ENCODE results near the gene CHN2. TPM values are rescaled to one million over a fixed set of nuclear protein-coding genes. Genes with fewer than 3 reads are reported as not detected.

CHN2 gene
- not detected for polyA plus RNA-seq (2012; ENCODE audit: low read depth, missing spikeins)

- DNase-seq (ENCODE audit: insufficient read length, low spot score) (no peak), FAIRE-seq (no peak)
- no peak for TF ChIP-seq POU2F2 (IDR thresholded peaks at IDR 0.05; ENCODE audit: low read depth, low read length)
- TF ChIP-seq PAX5 (IDR thresholded peaks at IDR 0.05; ENCODE audit: insufficient read depth, low read length, severe bottlenecking) = no peak
- no peak for TF ChIP-seq POLR2A (IDR thresholded peaks at IDR 0.05; ENCODE audit: low read depth, low read length)
These were observed at the start of gene CHN2 for GRCh38 chr7:29194594-29195427. CHN2 (plus strand) TSS chr7:29194775.

GRCh38 chr7:29145553-29146056, 49.0 kb upstream of the CHN2 start:
- FAIRE-seq = no peak
- DNase-seq (ENCODE audit: insufficient read length, low spot score) = no peak
- no peak for TF ChIP-seq PAX5 (IDR thresholded peaks at IDR 0.05; ENCODE audit: insufficient read depth, low read length, severe bottlenecking)
- TF ChIP-seq POLR2AphosphoS5 (IDR thresholded peaks at IDR 0.05; ENCODE audit: low read depth, low read length) = no peak
- TF ChIP-seq SPI1 (IDR thresholded peaks at IDR 0.05; ENCODE audit: low read depth, low read length) = no peak
- no peak for TF ChIP-seq POLR2A (IDR thresholded peaks at IDR 0.05; ENCODE audit: low read depth, low read length)
- TF ChIP-seq POU2F2 (IDR thresholded peaks at IDR 0.05; ENCODE audit: low read depth, low read length) = no peak
- TF ChIP-seq TAF1 (IDR thresholded peaks at IDR 0.05; ENCODE audit: low read depth, low read length) = no peak

GRCh38 chr7:29146057-29146706, 48.4 kb upstream of the CHN2 start, which contains the start of gene CPVL:
CPVL (minus strand) TSS chr7:29146537; CDS start chr7:29121061, 25,476 bp downstream.
- FAIRE-seq = no peak
- DNase-seq (ENCODE audit: insufficient read length, low spot score) = no peak
- TF ChIP-seq PAX5 (IDR thresholded peaks at IDR 0.05; ENCODE audit: insufficient read depth, low read length, severe bottlenecking) (no peak), SPI1 (IDR thresholded peaks at IDR 0.05; ENCODE audit: low read depth, low read length) (no peak), POLR2AphosphoS5 (IDR thresholded peaks at IDR 0.05; ENCODE audit: low read depth, low read length) (no peak), TAF1 (IDR thresholded peaks at IDR 0.05; ENCODE audit: low read depth, low read length) (no peak), POLR2A (IDR thresholded peaks at IDR 0.05; ENCODE audit: low read depth, low read length) (no peak), POU2F2 (IDR thresholded peaks at IDR 0.05; ENCODE audit: low read depth, low read length) (no peak)

GRCh38 chr7:29146888-29147609, 47.5 kb upstream of the CHN2 start:
- DNase-seq (ENCODE audit: insufficient read length, low spot score) (no peak), FAIRE-seq (no peak)
- no peak for TF ChIP-seq POLR2A (IDR thresholded peaks at IDR 0.05; ENCODE audit: low read depth, low read length)

- DNase-seq (ENCODE audit: insufficient read length, low spot score) (no peak), FAIRE-seq (no peak)
These were observed 46.8 kb upstream of the CHN2 start for GRCh38 chr7:29147821-29148220.

GRCh38 chr7:29149036-29149435, 45.5 kb upstream of the CHN2 start:
- DNase-seq (ENCODE audit: insufficient read length, low spot score) = no peak
- TF ChIP-seq SPI1 (IDR thresholded peaks at IDR 0.05; ENCODE audit: low read depth, low read length) (no peak), PAX5 (IDR thresholded peaks at IDR 0.05; ENCODE audit: insufficient read depth, low read length, severe bottlenecking) (no peak), TAF1 (IDR thresholded peaks at IDR 0.05; ENCODE audit: low read depth, low read length) (no peak), POLR2AphosphoS5 (IDR thresholded peaks at IDR 0.05; ENCODE audit: low read depth, low read length) (no peak)
- no peak for FAIRE-seq

More at GRCh38 chr7:29147821-29148220, 46.8 kb upstream of the CHN2 start:
- TF ChIP-seq POU2F2 (IDR thresholded peaks at IDR 0.05; ENCODE audit: low read depth, low read length) (no peak), POLR2A (IDR thresholded peaks at IDR 0.05; ENCODE audit: low read depth, low read length) (no peak), POLR2AphosphoS5 (IDR thresholded peaks at IDR 0.05; ENCODE audit: low read depth, low read length) (no peak), TAF1 (IDR thresholded peaks at IDR 0.05; ENCODE audit: low read depth, low read length) (no peak), SPI1 (IDR thresholded peaks at IDR 0.05; ENCODE audit: low read depth, low read length) (no peak), PAX5 (IDR thresholded peaks at IDR 0.05; ENCODE audit: insufficient read depth, low read length, severe bottlenecking) (no peak)

GRCh38 chr7:29150856-29151255, 43.7 kb upstream of the CHN2 start:
- no peak for FAIRE-seq
- TF ChIP-seq TAF1 (IDR thresholded peaks at IDR 0.05; ENCODE audit: low read depth, low read length) (no peak), POU2F2 (IDR thresholded peaks at IDR 0.05; ENCODE audit: low read depth, low read length) (no peak), SPI1 (IDR thresholded peaks at IDR 0.05; ENCODE audit: low read depth, low read length) (no peak), PAX5 (IDR thresholded peaks at IDR 0.05; ENCODE audit: insufficient read depth, low read length, severe bottlenecking) (no peak)

GRCh38 chr7:29154076-29154475, 40.5 kb upstream of the CHN2 start:
- no peak for DNase-seq (ENCODE audit: insufficient read length, low spot score)
- no peak for TF ChIP-seq SPI1 (IDR thresholded peaks at IDR 0.05; ENCODE audit: low read depth, low read length)
- no peak for TF ChIP-seq TAF1 (IDR thresholded peaks at IDR 0.05; ENCODE audit: low read depth, low read length)
- no peak for TF ChIP-seq PAX5 (IDR thresholded peaks at IDR 0.05; ENCODE audit: insufficient read depth, low read length, severe bottlenecking)
- no peak for TF ChIP-seq POLR2AphosphoS5 (IDR thresholded peaks at IDR 0.05; ENCODE audit: low read depth, low read length)
- TF ChIP-seq POU2F2 (IDR thresholded peaks at IDR 0.05; ENCODE audit: low read depth, low read length) = no peak
- no peak for TF ChIP-seq POLR2A (IDR thresholded peaks at IDR 0.05; ENCODE audit: low read depth, low read length)
- no peak for FAIRE-seq

More at GRCh38 chr7:29150856-29151255, 43.7 kb upstream of the CHN2 start:
- no peak for DNase-seq (ENCODE audit: insufficient read length, low spot score)

GRCh38 chr7:29156907-29157452, 37.6 kb upstream of the CHN2 start:
- no peak for TF ChIP-seq TAF1 (IDR thresholded peaks at IDR 0.05; ENCODE audit: low read depth, low read length)
- TF ChIP-seq PAX5 (IDR thresholded peaks at IDR 0.05; ENCODE audit: insufficient read depth, low read length, severe bottlenecking) = no peak
- TF ChIP-seq POLR2A (IDR thresholded peaks at IDR 0.05; ENCODE audit: low read depth, low read length) = no peak
- no peak for TF ChIP-seq POU2F2 (IDR thresholded peaks at IDR 0.05; ENCODE audit: low read depth, low read length)
- TF ChIP-seq SPI1 (IDR thresholded peaks at IDR 0.05; ENCODE audit: low read depth, low read length) = no peak
- TF ChIP-seq POLR2AphosphoS5 (IDR thresholded peaks at IDR 0.05; ENCODE audit: low read depth, low read length) = no peak
- no peak for FAIRE-seq
- no peak for DNase-seq (ENCODE audit: insufficient read length, low spot score)
